ENCODE measurements around the gene CCT6A.
"Not testable (repeated sequence)": the region's sequence is repeated elsewhere in the genome, so short reads cannot be mapped to it uniquely, and the experiment has no call there.

The CCT6A gene

DNA sequence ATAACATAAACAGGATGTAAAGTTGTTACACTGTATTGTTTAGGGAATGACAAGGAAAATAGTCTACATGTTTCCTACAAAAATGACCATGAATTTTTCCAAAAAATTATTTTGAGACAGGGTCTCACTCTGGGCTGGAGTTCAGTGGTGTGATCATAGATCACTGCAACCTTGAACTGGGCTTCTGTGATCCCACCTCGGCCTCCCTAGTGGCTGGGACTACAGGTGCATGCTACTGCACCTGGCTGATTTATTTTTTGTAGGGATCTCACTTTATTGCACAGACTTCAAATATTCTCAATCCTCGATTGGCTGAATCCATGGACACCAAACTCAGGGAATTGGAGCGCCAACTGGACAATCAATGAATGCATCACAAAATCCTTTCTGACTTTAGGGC is 48.1 kb downstream of the CCT6A start:
- DNase-seq (ENCODE audit: low spot score), result no peak

DNA sequence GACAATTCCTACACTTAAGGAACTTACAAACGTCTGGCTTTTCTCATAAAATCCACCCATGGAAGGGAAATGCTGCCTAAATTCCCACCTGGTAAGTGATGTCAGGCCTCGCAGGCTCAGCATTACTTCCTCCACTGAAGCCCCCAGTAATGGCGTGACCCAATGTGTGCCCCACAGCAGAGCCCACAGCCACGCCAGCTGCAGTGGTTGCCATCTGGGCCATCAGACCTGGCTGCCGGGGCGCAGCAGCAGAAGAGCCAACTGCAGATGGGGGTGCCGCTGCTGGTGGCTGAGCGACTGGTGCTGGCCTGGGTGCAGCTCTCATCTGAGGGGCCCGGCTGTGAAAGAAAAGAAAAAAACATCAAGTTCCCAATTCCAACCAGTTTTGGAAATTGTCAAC is 52.6 kb downstream of the CCT6A start:
- not testable (repeated sequence) for DNase-seq (ENCODE audit: low spot score)

DNA sequence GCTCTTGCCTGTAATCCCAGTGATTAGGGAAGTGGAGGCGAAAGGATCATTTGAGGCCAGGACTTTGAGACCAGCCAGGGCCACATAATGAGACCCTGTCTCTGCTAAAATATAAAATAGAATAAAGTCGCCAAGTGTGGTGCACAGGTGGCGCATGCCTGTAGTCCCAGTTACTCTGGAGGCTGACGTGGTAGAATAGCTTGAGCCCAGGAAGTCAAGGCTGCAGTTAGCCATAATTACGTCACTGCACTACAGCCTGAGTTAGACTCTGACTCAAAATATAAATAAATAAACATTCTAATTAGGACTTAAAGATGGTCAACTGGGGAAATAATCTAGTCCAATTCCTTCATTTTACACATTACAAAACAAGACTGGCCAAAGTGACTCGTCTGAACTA is 53.9 kb downstream of the CCT6A start:
- peak; percentile 74 for DNase-seq (ENCODE audit: low spot score)

DNA sequence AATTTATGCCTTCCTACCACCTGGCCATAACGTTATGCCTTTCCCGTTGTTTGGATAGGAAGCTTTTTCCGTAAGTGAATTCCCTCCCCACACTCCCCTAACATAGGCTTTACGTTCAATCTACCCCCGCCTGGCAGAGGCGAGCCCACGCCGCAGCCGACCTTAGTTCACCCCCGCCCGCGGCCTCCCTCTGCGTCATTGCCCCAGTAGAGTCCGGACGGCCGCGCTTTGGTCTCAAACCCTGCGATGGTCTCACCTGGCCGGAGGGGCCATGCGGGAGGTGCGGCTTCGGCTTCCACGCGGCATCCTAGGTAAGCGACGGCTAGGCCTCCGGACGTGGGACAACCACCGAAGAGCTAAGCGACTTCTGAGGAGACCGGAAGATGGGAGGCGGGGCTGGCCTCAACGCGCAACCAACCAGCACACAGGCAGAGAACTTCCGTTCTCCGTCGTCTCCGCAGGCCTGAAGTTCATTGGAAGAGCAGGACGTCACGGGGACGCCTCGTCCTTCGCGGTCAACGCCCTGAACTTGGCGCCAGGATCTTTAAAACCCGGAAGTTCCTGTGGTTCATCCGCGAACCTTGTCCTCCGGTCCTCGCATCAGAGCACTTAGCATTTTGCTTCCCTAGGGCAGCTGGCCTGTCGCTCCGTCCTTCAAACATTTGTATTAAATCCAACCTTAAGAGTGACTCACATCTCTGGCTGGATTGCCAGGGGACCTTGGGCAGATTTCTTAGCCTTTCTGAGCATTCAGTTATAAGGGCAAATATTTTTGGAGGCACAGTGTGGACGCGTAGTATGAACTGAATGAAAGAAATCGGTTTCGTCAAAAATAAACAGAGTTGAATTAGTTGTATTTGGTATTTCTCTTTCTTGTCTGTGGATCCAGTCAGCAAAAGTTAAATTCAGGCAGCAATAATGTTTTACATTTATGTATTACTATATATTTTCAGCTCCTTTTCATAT is 54.8 kb downstream of the CCT6A start, which contains the start of gene CHCHD2:
Gene CHCHD2 (minus strand): TSS at position 369 of the 966 bp plus-strand sequence. CDS start 63 bp downstream, at position 306.
- peak; percentile 100 for DNase-seq (ENCODE audit: low spot score)

DNA sequence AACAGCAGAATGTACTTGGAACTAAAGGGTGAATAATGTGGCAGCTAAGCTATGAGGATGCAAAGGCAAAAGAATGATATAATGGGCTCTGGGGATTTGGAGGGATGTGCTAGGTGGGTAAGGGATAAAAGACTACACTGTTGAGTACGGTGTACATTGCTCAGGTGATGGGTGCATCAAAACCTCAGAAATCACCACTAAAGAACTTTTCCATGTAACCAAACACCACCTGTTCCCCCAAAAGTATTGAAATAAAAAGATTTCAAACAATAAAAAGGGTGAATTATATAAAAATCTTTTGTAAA is 56.3 kb downstream of the CCT6A start:
- DNase-seq (ENCODE audit: low spot score), result no peak

DNA sequence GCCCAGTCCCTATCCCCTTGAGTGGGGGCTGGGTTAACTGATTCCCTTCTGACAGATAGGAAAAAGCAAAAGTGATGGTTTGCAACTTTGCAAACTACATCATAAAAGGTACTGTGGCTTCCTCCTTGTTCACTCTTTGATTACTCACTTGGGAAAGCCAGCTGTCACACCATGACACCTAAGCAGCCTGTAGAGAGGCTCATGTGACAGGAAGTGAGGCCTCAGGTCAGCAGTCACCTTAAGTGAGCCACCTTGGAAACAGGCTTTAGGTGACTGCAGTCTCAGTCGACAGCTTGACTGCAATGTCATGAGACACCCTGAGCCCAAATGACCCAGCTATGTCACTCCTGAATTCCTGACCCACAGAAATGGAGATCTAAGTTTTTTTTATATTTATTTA is 59.0 kb downstream of the CCT6A start:
- DNase-seq (ENCODE audit: low spot score), result no peak

DNA sequence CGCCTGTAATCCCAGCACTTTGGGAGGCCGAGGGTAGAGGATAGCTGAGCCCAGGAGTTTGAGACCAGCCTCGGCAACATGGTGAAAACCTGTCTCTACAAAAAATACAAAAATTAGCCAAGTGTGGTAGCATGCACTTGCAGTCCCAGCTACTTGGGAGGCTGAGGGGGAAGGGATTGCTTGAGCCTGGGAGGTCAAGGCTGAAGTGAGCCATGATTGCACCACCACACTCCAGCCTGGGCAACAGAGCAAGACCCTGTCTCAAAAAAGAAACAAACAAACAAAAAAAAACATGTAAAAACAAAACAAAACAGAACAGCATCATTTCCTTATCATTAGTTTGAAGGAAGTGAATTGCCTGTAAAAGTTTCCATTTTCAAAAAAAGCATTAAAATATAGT is 60.7 kb downstream of the CCT6A start:
- DNase-seq (ENCODE audit: low spot score), result not testable (repeated sequence)
